DOHH2 (cell line): Measurements from ENCODE around the gene TAF1B.

Experiments
- CTCF ChIP-seq: fragments of 200-600 bp; sonication (generic); IDR thresholded peaks from one replicate; pipeline ENCODE4 v1.5.1; 2014; ENCODE audit warnings: antibody characterized with exemption, mild to moderate bottlenecking, low read depth, low read length; ENCODE audit not compliant: poor library complexity, severe bottlenecking
- EZH2phosphoT487 ChIP-seq: fragments of 200-600 bp; sonication (generic); IDR thresholded peaks from 2 replicates; pipeline ENCODE4 v1.6.1; 2017; ENCODE audit warnings: borderline replicate concordance, mild to moderate bottlenecking, antibody characterized with exemption, low read length, moderate library complexity, mixed read lengths

DNA sequence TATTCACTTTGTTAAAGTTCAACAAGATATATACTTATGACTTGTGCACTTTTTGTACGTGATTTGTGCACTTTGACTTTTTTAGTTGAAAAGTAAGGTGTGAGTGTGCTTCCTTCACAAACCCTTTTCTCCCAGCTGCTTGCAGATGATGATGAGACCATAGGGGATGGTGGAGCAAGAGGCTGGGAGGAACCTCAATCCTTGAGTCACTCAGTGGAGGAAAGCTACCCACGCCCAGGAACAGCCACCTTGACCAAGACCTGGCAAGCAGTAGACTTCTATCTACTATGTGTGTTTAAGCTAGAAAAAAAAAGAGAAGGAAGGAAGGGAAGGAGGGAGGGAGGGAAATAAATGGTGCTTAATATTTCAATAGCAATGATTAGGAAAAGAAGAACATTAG is 25.2 kb upstream of the TAF1B start:
- TF ChIP-seq CTCF (no peak), EZH2phosphoT487 (no peak)
